Measurements from ENCODE around the gene PSMD6.

DNA sequence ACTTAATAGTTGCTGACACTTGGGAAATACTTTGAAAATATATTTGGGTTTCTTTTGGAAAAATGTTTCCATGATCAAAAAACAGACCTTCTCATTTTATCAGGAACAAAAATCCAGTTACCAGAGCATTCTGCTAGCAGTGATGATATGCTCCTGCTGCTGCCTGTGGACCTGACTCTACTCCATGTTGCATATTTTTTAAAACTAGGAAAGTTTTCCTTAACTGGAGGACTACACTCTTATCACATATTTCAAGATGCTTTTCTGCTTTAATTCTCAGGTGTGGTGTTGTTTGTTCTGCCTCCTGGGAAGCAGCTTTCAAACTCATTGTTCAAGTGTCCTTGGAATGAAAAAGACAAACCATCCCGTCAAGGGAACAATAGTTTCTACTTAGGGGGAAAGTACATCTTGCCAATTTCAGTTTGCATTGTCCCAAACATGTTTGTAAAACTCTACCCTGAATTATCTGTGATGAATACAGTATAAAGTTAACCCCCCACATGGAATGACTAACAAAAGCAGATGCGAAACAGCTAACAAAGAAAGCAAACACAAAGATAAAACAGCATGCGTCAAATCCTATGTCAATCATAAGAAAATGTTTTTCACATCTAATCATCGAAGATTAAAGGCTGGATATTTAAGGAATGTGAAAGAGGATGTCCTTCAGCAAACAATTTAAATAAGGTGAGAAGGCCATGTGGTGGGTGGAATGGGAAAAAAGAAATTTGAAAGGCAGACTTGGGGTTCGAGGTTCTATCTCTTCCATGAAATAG lies 40.1 kb upstream of the PSMD6 start:
- TF ChIP-seq CTCF (conservative IDR thresholded peaks at IDR 0.05; ENCODE audit: low read depth, low read length) = no peak
- no peak for TF ChIP-seq EZH2 (IDR thresholded peaks at IDR 0.05; ENCODE audit: borderline replicate concordance, low read depth, low read length, poor library complexity, severe bottlenecking)
